GM18505 (cell line): ENCODE results near the gene OR10A4.

Source experiments
- ATAC-seq: cut with Tn5 transposase; IDR thresholded peaks from one replicate; pipeline ENCODE4 v1.9.1; 2021; ENCODE audit not compliant: unreplicated experiment
- POLR2A ChIP-seq: IDR thresholded peaks from 4 replicates; pipeline ENCODE4 v1.6.1; 2011; ENCODE audit warnings: borderline replicate concordance; ENCODE audit not compliant: insufficient read depth, insufficient read length; ENCODE audit errors: extremely low read depth

The OR10A4 gene

DNA sequence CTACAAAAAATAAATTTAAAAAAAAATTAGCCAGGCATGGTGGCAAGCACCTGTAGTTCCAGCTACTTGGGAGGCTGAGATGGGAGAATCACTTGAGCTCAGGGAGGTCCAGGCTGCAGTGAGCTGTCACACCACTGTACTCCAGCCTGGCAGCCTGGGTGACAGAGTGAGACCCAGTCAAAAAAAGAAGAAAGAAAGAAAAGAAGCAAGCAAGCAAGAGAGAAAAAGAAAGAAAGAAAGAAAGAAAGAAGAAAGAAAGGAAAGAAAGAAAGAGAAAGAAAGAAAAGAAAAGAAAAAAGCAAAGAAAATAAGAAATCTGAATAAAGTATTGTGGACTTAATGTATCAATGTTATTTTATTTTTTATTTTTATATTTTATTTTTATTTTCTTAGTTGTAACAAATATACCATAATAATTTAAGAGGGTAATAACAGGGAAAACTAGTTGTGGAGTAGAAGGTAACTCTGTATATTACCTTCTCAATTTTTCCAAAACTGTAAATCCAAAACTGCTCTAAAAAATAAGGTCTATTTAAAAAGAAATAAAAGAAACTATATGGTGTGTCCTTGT, 48.7 kb downstream of the OR10A4 start:
- ATAC-seq: no peak
- TF ChIP-seq POLR2A: no peak

DNA sequence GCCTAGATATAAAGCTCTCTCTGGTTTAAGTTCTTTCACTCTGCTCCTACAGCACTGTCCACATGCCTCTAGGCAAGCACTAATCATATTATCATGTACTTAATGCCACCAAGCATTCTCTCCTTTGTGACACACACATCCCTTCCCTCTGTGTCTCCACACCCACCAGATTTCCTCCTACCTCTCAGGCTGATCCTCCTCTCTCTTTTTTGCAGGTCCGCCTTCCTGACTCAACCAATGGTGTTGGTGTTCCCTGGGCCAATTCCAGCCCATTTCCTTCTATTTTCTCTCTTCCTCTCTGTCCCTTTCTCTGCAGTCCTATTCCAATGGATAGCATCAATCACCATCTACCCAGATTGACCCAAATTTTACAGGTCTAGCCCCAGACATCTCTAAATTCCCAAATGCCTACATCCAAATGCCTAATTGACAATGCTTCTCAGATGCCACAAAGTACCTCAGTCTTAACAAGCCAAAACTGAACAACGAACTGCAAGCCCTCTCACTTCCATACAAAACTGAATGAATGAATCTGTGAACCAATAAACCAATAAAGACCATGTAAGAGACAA, 49.3 kb downstream of the OR10A4 start:
- ATAC-seq: no peak
- no peak for TF ChIP-seq POLR2A

DNA sequence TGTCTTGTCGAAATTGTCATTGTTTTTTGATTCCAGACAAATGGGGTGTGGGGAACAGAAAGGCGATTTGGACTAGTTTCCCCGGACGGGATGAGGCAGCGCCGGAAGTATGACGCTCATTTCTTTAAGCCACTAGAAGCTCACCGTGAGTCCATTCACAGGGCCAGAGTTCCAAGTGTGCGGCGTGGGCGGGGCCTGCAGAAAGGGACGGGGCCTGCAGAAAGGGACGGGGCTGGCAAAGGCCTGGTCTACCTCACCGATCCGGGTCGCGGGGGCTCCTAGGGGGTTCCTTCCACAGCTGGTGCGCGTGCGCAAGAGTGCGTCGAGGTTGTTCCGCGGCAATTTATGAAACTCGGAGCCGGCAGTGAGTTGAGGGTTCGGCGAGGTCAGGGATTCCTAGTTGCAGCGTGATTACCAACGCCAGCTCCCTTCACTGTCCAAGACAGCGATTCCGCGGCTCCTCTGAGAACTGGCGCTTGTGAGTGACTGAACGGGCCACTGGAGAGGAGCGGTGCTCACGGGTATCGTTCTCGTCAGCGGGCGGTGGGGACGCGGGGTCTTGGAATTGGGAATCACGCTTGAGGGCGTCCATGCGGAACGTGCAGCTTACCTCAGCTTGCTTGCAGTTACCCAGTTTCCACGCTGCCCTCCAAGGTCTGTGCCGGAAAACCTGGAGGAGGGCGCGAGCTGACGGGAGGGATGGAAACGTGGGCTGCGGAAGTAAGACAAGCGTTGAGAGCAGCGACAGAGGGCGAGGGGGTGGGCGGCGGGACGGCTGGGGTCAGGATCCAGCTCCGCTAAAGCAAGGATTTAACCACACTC, 50.0 kb downstream of the OR10A4 start, which contains the start of gene ZNF215:
TSS of gene ZNF215 (plus strand) at position 219 of the 822 bp plus-strand sequence. CDS start 5,847 bp downstream, outside the sequence.
- TF ChIP-seq POLR2A: peak; percentile 57
- peak; percentile 69 for ATAC-seq

DNA sequence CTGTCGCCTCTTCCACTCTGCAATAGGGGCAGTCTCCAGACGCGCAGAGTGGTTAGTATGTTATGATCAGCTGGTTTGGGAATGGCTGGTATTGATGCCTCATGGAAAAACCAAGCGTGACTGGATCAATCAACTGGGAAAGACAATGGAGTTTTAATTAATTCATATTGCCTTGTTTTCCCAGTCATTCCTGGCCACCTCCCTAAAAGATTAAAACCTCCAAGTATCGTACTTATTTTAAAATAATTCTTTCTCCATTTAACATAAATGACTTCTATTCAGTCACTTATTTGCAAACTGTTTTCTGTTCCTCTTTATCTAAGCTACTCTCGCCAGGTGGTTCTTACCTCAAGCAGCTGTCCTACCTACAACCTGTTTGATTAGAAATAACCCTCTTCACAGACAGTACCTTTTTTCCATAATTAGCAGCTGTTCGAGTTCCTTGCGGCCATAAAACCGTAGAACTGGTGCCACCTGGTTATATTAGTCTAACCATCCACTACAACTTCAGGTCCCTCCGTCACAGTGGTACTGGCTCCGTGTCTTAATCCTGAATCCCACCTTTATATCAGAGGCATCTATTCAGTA, 50.7 kb downstream of the OR10A4 start:
- ATAC-seq: peak; percentile 56
- TF ChIP-seq POLR2A: no peak
